PC-3 (cell line): ENCODE results near the gene PRC1.

ENCODE experiments used
- CTCF ChIP-seq: fragments of 300-600 bp; sonication (generic); conservative IDR thresholded peaks from 2 replicates; pipeline ENCODE4 v1.5.1; 2017; ENCODE audit warnings: antibody characterized with exemption, low read depth, mild to moderate bottlenecking, low read length
- EZH2 ChIP-seq: fragments of 300-600 bp; sonication (generic); IDR thresholded peaks from one replicate; pipeline ENCODE4 v1.6.1; 2017; ENCODE audit warnings: antibody characterized with exemption, mild to moderate bottlenecking, low read length; ENCODE audit not compliant: unreplicated experiment
- EZH2phosphoT487 ChIP-seq: fragments of 300-600 bp; sonication (generic); IDR thresholded peaks from 2 replicates; pipeline ENCODE4 v1.6.1; 2018; ENCODE audit warnings: mild to moderate bottlenecking, antibody characterized with exemption, low read length, borderline replicate concordance

DNA sequence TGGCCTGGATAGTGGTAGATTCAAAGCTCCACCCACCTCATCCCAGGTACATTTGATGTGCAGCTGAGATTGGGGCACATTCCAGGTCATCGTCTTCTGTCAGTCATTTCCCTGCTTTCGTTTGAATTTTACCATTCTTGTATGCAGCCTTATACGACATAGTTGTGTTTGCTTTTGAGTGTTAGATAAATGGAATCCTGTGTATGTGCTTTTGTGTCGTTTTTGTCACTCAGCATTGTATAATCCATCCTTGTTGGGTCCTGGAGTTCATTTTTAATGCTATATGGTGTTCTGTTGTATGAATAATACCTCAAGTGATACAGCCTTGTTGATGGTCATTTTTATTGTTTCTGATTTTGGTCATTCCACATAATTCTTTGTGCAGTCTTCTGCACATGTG lies 32.3 kb downstream of the PRC1 start:
- TF ChIP-seq EZH2phosphoT487, result no peak
- no peak for TF ChIP-seq EZH2
- no peak for TF ChIP-seq CTCF
